H1 (cell line): ENCODE measurements around the gene DLG1. TPM values are rescaled to one million over a fixed set of nuclear protein-coding genes. Genes with fewer than 3 reads are reported as not detected.
A peak's percentile ranks its signal among the peaks of the same experiment; 100 is the strongest.

Source experiments
- ATF3 ChIP-seq: IDR thresholded peaks from 2 replicates; pipeline ENCODE4 v1.6.1; 2011; ENCODE audit warnings: low read depth, mild to moderate bottlenecking, low read length; ENCODE audit not compliant: insufficient read depth
- KDM1A ChIP-seq: fragments of 200-600, 300-600 bp; sonication (generic); IDR thresholded peaks from 2 replicates; pipeline ENCODE4 v1.7.1; 2016; ENCODE audit warnings: mild to moderate bottlenecking, low read length, borderline replicate concordance
- KDM4A ChIP-seq: IDR thresholded peaks from one replicate; pipeline ENCODE4 v1.7.1; 2012; ENCODE audit warnings: low read depth, mild to moderate bottlenecking, moderate library complexity, low read length, inconsistent platforms; ENCODE audit not compliant: severe bottlenecking
- polyA plus RNA-seq, 7 experiments: library from polyadenylated mRNA; depleted of rRNA in 3 of 7; stranded (reverse) in 5 of 7; unstranded in 2 of 7; fragments of >200 nt in 5 of 7; fragments of 200-250 nt in 2 of 7; gene quantifications; 1 replicate in 5 of 7; 2 replicates in 1 of 7; 4 replicates in 1 of 7; pipeline versions ENCODE4 v1.2.1 to v1.2.3, GENCODE V29; 2011 to 2013; ENCODE audit warnings: missing spikeins in 2 of 7, mixed read lengths in 2 of 7
- total RNA-seq: library from RNA; stranded (reverse); fragmentation: NEBNext Ultra II Directional; extraction: Animal tissue kit (Norgen Biotek cat#: 25700); gene quantifications from 2 replicates; pipeline ENCODE4 v1.2.1, GENCODE V29; 2021
- TF ChIP-seq, protein P1 (sequence below): IDR thresholded peaks from 2 replicates; pipeline ENCODE4 v1.6.1; 2012; ENCODE audit warnings: inconsistent platforms

DLG1 gene
- total and polyA plus RNA-seq, 2 of the 8 experiments (the other 6 are each of a cell fraction or from before 2014, with no cell fraction given): 13.4 to 78.8 TPM

GRCh38 chr3:197029511-197030167 is 268.8 kb downstream of the DLG1 start, which contains the start of gene MELTF (continued):
- TF ChIP-seq ATF3 (no peak), KDM4A (peak; percentile 63), KDM1A (no peak; the same call in 1 of the 2 replicates)
- TF ChIP-seq, protein P1, sequence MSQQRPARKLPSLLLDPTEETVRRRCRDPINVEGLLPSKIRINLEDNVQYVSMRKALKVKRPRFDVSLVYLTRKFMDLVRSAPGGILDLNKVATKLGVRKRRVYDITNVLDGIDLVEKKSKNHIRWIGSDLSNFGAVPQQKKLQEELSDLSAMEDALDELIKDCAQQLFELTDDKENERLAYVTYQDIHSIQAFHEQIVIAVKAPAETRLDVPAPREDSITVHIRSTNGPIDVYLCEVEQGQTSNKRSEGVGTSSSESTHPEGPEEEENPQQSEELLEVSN: no peak
